ENCODE measurements around the gene ENTPD3.

DNA sequence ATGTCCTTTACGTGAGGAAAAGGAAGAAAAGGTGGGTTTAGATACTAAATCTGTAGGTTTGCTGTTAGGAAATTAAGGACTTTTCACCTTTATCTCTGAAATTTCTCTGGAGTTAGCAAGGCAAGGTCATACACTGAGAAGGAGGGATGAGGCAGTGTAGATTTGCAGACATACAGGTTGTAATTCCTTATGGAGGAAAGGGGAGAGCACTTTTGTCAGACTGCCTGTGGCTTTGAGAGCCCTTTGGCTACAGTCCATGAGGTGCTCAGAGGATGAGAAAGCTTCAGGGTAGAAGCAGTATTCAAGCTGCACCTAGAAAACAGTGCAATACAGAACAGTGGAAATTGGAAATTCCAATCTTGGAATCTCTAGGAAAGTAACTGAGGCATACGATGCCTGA is 78.5 kb downstream of the ENTPD3 start:
- TF ChIP-seq, protein P1, sequence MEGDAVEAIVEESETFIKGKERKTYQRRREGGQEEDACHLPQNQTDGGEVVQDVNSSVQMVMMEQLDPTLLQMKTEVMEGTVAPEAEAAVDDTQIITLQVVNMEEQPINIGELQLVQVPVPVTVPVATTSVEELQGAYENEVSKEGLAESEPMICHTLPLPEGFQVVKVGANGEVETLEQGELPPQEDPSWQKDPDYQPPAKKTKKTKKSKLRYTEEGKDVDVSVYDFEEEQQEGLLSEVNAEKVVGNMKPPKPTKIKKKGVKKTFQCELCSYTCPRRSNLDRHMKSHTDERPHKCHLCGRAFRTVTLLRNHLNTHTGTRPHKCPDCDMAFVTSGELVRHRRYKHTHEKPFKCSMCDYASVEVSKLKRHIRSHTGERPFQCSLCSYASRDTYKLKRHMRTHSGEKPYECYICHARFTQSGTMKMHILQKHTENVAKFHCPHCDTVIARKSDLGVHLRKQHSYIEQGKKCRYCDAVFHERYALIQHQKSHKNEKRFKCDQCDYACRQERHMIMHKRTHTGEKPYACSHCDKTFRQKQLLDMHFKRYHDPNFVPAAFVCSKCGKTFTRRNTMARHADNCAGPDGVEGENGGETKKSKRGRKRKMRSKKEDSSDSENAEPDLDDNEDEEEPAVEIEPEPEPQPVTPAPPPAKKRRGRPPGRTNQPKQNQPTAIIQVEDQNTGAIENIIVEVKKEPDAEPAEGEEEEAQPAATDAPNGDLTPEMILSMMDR (IDR thresholded peaks at IDR 0.05 in 4 of 5, conservative IDR thresholded peaks at IDR 0.05 in 1 of 5) = no peak
- TF ChIP-seq POLR2A (IDR thresholded peaks at IDR 0.05) = no peak

Measured in gastrocnemius medialis (tissue), 4 donors.